Hematopoietic multipotent progenitor cell treated with erythropoietin and hydrocortisone succinate and interleukin-3 and kit ligand, for 8 days (in vitro differentiated cells): ENCODE results near the gene IARS2.
"Not testable (repeated sequence)": the region's sequence is repeated elsewhere in the genome, so short reads cannot be mapped to it uniquely, and the experiment has no call there.

Experiments
- DNase-seq: peaks from one replicate; pipeline ENCODE4 v3.0.0-alpha.2; 2015

Gene IARS2

DNA sequence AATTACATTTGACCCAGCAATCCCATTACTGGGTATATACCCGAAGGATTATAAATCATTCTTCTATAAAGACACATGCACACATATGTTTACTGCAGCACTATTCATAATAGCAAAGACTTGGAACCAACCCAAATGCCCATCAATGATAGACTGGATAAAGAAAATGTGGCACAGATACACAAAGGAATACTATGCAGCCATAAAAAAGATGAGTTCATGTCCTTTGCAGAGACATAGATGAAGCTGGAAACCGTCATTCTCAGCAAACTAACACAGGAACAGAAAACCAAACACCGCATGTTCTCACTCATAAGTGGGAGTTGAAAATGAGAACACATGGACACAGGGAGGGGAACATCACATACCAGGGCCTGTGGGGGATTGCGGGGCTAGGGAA lies 76.0 kb downstream of the IARS2 start:
- not testable (repeated sequence) for DNase-seq

DNA sequence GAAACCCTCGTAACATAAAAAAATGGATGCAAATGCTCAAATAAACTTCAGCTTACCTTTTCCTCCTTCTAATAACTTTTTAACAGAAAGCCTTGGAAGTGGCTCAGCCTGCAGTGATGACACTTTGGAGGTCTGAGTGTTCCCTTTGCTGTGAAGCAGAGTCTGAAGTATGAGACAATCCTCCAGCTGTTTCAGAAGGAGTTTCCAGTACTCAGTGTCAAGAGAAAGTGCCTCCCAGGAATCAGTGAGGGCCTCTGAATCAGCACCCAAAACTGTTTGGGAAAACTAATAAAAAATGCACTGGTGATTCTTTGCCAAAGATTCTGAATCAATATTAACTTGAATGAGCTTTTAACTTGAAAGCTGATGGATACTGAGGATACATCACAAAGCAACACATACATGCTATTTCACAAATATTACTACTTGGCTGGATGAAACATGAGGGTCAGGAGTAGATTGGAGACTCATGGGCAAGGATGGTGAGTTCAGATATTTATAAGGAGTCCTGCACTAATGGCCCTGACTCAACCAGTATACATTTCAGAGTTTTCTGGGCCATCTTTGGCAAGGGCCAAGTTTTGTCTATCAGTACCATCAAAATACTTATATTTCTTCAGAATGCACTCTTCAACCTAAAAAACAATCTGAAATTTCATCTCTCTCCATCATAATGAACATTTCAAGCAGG lies 77.0 kb downstream of the IARS2 start:
- no peak for DNase-seq

DNA sequence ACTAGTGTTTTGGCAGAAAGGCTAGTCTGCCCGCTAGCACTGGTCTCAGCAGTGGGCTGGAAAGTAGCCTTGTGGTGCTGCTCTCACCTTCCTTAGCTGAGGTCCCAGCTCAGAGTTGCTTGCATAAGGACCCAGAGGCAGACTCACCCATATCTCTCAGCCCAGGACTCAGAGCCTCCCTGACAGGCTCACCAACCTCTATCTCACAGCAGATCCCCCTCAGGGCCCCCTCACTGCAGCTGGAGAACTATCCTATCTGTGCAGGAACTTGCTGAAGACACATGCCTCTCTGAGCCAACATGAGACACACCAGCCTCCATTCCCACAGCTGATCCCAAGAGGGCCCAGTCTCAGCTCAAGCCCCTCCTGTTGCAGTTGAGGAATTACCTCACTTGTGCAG lies 82.6 kb downstream of the IARS2 start:
- DNase-seq, result peak; percentile 13

DNA sequence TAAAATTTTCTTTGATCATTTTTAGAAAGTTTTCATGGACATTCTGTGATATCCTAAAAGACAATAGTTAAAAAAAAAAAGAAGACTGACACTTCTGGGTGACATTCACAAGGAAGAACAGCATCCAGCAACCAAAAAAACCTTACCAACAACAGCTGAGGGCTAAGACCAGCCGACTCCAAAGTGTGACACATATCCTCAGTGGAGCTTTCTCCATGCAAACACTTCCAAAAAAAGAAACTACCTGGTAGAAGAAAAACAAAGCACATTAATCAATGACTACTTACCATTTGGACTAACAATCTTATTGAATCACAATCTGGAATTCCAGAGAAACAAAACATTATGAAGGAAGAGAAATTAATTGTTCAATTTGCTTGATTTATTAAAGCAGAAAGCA lies 88.2 kb downstream of the IARS2 start:
- no peak for DNase-seq

DNA sequence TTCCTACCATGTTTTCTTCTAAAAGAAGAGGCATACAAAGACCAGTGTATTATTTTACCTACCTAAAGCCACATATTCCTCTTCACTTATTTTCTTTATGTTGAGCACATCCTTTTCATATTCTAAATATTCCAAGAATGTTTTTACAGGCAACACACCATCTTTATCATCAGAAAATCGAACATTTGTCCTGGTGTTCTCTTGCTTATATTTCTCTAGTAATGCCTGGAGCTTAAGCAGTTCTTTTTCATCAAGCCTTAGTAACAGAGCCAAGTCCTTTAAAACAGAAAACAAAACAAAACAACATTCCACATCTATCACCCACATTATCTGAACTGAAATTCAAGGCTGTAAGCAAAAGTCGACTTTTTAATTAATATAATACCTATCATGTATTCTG lies 88.7 kb downstream of the IARS2 start:
- DNase-seq, result no peak

DNA sequence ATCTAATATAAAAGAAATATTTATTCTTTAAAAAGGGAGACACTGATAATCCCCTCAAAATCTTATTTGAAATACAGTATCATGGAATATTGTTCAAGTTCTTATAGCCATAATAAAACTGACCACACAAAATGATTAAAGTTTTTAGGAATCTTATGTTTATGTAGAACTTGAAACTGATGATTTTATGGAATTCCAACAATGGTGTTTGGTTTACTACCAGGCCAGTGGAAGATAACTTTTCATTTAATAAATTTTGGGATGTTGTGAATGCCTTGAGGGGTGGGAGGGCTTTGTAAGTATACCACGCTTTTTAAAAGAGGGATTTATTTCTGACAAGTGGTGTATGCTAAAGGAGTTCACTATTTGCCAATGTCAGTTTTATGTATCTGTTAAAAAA lies 90.6 kb downstream of the IARS2 start:
- no peak for DNase-seq

DNA sequence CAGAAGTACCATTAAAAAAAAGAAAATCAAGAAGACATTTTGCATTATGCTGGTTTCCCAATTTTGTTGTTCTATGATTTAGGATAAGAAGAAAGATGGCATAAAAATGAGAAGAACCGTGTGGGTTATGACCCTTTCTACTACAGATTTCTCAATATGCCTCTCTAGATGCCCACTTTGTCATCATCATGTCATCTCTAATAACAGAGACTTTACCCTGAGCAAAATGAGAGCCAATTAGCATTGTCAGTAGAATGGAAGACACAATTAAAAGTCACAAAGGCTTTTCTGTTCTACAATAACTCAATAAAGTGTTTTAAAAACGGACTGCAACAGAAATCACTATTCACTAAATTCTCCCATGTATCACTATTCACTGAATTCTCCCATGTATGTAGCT lies 92.8 kb downstream of the IARS2 start:
- DNase-seq, result no peak

DNA sequence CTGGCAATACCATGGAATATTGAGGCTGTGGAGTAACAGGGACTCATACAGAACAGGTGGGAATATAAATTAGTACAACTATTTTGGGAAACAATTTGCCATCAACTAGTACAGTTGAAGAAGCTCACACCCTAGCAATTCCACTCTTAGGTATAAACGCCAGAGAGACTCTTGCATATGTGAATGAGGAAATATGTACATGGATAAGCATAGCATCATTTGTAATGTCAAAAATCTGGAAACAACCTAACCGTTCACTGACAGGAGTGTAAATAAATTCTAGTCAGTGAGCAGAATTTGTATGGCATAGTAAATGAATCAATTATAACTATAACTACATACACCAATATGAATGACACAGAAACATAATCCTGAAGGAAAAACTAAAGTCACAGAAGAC lies 94.6 kb downstream of the IARS2 start:
- DNase-seq, result no peak

DNA sequence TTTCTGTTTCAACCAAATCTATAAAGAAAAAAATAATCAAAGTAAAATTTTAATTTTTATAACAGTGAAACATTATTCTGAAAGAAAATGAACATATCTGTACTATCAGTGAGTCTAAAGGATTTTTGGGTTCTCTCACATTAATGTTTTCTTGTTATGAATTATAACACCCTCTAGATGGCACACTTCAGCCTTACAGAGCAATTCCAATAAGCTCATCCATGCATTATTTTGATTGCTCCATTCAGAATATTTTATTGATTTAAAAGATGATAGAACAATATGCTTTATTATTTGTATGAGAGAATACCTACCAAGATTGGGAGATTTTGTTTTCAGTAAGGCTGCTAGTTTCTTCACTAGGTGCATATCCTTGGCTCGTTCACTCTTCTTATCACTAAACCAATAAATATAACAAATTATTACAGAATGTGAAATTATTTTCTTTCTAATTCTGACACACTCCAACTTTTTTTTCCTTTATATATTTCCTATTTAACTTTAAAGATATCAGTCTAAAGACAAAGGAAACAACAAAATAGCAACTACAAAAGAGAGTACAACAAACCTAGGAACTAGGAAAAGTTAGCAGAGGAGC lies 95.9 kb downstream of the IARS2 start:
- peak; percentile 60 for DNase-seq

DNA sequence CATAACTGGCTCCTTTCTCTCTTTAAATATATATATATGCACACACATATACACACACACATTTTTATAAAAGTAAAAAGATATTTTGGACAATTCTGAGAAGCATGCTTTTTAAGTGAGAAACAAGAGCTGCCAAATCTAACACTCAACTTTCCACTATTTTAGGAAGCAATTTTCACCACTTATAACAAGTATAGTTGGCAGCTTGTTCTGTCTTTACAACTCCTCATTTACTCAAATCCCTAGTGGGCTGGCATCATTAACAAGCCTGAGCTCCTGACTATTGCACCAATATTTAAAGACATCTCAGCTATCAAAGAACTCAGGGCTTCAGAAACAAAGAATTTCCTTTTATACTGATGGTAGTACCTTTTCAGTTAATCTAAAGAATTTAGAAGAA lies 101.8 kb downstream of the IARS2 start:
- DNase-seq, result no peak
